ENCODE results near the gene DHRS12. TPM values are rescaled to one million over a fixed set of nuclear protein-coding genes. Genes with fewer than 3 reads are reported as not detected.

DHRS12 gene
- total RNA-seq, 1 donor from 2014 or later, result 10.3 TPM

DNA sequence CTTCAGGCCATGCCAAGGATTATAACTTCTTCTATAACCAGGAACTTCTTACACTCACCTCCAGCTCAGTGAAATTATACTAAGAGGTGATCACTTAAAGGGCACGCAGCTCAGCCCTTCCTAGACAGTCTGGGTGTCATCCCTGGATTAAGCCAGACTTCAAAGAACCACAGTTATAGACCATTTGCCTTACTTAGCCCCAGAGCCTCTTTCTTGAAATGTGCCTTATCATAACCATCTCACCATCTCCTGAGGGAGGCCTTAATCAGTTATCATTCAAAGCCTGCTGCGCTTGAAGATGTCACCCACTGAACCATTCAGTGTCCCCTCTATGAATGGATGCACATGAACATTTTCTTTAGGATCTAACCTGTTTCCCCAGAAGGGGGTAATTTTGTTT, 10.1 kb upstream of the DHRS12 start:
- H3K4me3 ChIP-seq, result no peak overlapping the region
- intact Hi-C loops (cut with micrococcal nuclease), result no loop called here
- no peaks in the 10 kb centered on the region for H3K9me3 ChIP-seq (replicated peaks)
- no peak overlapping the region for H3K27ac ChIP-seq (replicated peaks)
- H3K4me1 ChIP-seq, result peaks cover 25% of the 10 kb centered on the region
- no peaks in the 10 kb centered on the region for H3K36me3 ChIP-seq
- H3K27me3 ChIP-seq (ENCODE audit: low read depth), result no peaks in the 10 kb centered on the region
- TF ChIP-seq, protein P1, sequence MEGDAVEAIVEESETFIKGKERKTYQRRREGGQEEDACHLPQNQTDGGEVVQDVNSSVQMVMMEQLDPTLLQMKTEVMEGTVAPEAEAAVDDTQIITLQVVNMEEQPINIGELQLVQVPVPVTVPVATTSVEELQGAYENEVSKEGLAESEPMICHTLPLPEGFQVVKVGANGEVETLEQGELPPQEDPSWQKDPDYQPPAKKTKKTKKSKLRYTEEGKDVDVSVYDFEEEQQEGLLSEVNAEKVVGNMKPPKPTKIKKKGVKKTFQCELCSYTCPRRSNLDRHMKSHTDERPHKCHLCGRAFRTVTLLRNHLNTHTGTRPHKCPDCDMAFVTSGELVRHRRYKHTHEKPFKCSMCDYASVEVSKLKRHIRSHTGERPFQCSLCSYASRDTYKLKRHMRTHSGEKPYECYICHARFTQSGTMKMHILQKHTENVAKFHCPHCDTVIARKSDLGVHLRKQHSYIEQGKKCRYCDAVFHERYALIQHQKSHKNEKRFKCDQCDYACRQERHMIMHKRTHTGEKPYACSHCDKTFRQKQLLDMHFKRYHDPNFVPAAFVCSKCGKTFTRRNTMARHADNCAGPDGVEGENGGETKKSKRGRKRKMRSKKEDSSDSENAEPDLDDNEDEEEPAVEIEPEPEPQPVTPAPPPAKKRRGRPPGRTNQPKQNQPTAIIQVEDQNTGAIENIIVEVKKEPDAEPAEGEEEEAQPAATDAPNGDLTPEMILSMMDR (IDR thresholded peaks at IDR 0.05; ENCODE audit: borderline replicate concordance), result no peak
- DNase-seq, result no peak

DNA sequence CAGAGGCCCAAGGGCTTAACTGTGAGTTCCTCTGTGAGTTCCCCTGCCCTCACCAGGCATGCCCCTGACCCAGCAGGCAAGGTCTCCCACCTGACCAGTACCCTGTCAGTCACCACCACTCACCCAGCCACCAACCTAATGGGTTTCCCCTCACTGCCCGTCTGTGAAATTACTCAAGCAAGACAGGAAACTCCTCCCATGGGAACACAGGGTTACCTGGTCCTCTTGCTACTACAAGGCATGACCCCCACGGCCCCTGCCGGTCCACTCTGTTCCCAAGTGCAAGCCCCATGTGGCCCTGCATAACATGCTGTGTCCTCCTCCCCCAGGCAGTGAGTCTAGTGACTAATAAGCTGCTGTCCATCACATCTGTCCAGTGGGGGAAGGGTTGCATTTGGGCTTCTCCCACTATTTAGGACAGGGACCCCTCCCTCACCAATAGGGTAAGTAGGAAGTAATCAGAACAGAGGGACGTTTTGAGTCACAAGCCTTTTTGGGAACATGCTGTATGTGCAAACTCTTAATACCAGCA, 8.0 kb upstream of the DHRS12 start:
- peaks cover 15% of the 10 kb centered on the region for H3K4me1 ChIP-seq
- H3K36me3 ChIP-seq, result no peaks in the 10 kb centered on the region
- no peaks in the 10 kb centered on the region for H3K9me3 ChIP-seq (replicated peaks)
- TF ChIP-seq, protein P1 (IDR thresholded peaks at IDR 0.05; ENCODE audit: borderline replicate concordance), result no peak
- intact Hi-C loops (cut with micrococcal nuclease), result no loop called here
- no peaks in the 10 kb centered on the region for H3K27me3 ChIP-seq (ENCODE audit: low read depth)
- DNase-seq, result no peak
- peak overlapping the region; percentile 4 for H3K27ac ChIP-seq (replicated peaks)
- no peak overlapping the region for H3K4me3 ChIP-seq

DNA sequence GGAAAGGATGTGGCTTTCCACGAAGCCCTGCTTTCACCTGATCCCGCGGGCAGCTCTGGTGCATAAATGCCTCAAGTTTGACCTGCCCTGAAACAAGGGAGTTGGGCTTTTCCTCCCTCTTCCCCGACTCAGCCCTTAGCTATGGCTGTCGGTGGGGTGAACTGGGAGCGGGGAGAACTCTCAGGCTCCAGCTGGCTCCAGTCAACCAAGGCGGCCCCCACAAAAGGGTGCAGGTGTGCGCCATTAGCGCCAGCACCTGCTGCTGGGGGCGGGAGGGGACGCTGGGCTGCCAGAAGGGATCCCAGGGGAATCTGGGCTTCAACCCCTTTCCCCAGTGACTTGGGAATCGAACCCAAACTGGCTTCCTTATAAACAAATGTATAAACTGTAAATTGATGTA, 7.1 kb upstream of the DHRS12 start:
- Histone ChIP-seq H3K4me1 (peaks cover 24% of the 10 kb centered on the region), H3K9me3 (replicated peaks) (no peaks in the 10 kb centered on the region), H3K36me3 (no peaks in the 10 kb centered on the region), H3K27me3 (ENCODE audit: low read depth) (no peaks in the 10 kb centered on the region), H3K4me3 (no peak overlapping the region), H3K27ac (replicated peaks) (no peak overlapping the region)
- no peak for DNase-seq
- intact Hi-C loops (cut with micrococcal nuclease), result no loop called here
- TF ChIP-seq, protein P1 (IDR thresholded peaks at IDR 0.05; ENCODE audit: borderline replicate concordance), result no peak

DNA sequence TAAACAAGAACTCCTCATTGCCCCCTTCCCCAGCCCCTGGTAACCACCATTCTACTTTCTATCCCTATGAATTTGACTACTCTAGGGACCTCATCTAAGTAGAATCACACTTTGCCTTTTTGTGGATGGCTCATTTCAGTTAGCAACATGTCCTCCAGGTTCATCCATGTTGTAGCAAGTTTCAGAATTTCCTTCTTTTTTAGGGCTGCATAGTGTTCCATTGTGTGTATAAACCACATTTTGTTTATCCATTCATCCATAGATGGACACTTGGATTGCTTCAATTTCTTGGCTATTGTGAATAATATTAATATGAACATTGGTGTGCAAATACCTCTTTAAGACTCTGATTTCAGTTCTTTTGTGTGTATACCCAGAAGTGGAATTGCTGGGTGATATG, 4.8 kb upstream of the DHRS12 start:
- Histone ChIP-seq H3K27me3 (ENCODE audit: low read depth) (no peaks in the 10 kb centered on the region), H3K9me3 (replicated peaks) (no peaks in the 10 kb centered on the region), H3K27ac (replicated peaks) (no peak overlapping the region), H3K4me1 (peaks cover 32% of the 10 kb centered on the region), H3K4me3 (no peak overlapping the region), H3K36me3 (no peaks in the 10 kb centered on the region)
- TF ChIP-seq, protein P1 (IDR thresholded peaks at IDR 0.05; ENCODE audit: borderline replicate concordance), result no peak
- intact Hi-C loops (cut with micrococcal nuclease), result no loop called here
- no peak for DNase-seq

DNA sequence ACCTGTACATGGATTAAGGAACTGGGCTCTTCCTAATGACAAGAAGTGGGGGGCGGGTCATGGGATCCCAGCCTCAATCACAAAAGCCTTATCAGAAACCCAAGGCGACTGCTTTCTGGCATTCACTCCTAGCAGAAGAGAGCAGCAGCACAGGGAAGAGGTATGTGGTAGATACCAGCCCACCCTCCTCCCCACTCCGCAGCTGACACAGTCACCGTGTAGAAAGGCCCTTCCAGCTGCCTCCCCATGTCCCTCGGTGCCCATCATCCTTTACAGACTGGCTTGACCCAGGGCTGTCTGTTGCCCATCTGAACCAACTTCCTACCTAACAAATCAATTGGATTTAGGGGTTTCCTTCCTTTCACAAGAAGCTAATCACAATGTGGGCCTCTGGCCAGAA, 3.1 kb upstream of the DHRS12 start:
- no peak for DNase-seq
- Histone ChIP-seq H3K27me3 (ENCODE audit: low read depth) (no peaks in the 10 kb centered on the region), H3K9me3 (replicated peaks) (no peaks in the 10 kb centered on the region), H3K27ac (replicated peaks) (peak overlapping the region; percentile 100), H3K4me3 (no peak overlapping the region), H3K36me3 (no peaks in the 10 kb centered on the region), H3K4me1 (peaks cover 48% of the 10 kb centered on the region)
- TF ChIP-seq, protein P1 (IDR thresholded peaks at IDR 0.05; ENCODE audit: borderline replicate concordance), result no peak
- intact Hi-C loops (cut with micrococcal nuclease), result no loop called here
